ENCODE data around the gene ANKRD34C. TPM values are rescaled to one million over a fixed set of nuclear protein-coding genes. Genes with fewer than 3 reads are reported as not detected.

ANKRD34C gene
- polyA plus RNA-seq, 1 experiment: not detected

GRCh38 chr15:79310985-79311900, 28.7 kb downstream of the ANKRD34C start, which contains the start of gene TMED3:
Gene TMED3 (plus strand): TSS chr15:79311112. CDS start chr15:79311250, 138 bp downstream.
- Histone ChIP-seq H3K27me3 (ENCODE audit: control insufficient read depth, insufficient read depth, low read length) (peaks cover 5% of the 10 kb centered on the region), H3K27ac (ENCODE audit: low read depth, low read length) (peak within 1 kb of the TSS; percentile 75), H3K4me3 (ENCODE audit: low read depth, low read length) (peak within 1 kb of the TSS; percentile 92), H3K9me3 (ENCODE audit: control insufficient read depth, insufficient read depth, low read length) (peaks cover 5% of the 10 kb centered on the region; the same call in 1 of the 2 replicates)
- ChIA-PET POLR2A (interaction anchor here (0.6 to 0.8 kb wide), 3 partner anchors 105 to 1006 kb away, joined by 3 read pairs; no protein-coding TSS in a partner anchor), CTCF (interaction anchor here (0.6 to 1.4 kb wide), 8 partner anchors 29 to 815 kb away, joined by 3 to 5 read pairs (median 3); no protein-coding TSS in a partner anchor)
- peak; percentile 36 for TF ChIP-seq CTCF (IDR thresholded peaks at IDR 0.05; ENCODE audit: low read depth, low read length)
- peak; percentile 63 for DNase-seq (ENCODE audit: low read depth, low spot score)

GRCh38 chr15:79311901-79312553, 29.5 kb downstream of the ANKRD34C start:
- no peak for TF ChIP-seq CTCF (IDR thresholded peaks at IDR 0.05; ENCODE audit: low read depth, low read length)
- Histone ChIP-seq H3K9me3 (ENCODE audit: control insufficient read depth, insufficient read depth, low read length) (peaks cover 5% of the 10 kb centered on the region; the same call in 1 of the 2 replicates), H3K4me3 (ENCODE audit: low read depth, low read length) (peak overlapping the region; percentile 92), H3K27ac (ENCODE audit: low read depth, low read length) (no peak overlapping the region), H3K27me3 (ENCODE audit: control insufficient read depth, insufficient read depth, low read length) (peaks cover 5% of the 10 kb centered on the region)
- ChIA-PET CTCF (interaction anchor here (1.0 kb wide), 1 partner anchor 539 kb away, joined by 4 read pairs; no protein-coding TSS in a partner anchor), POLR2A (no interaction called here)
- no peak for DNase-seq (ENCODE audit: low read depth, low spot score)

- CTCF ChIA-PET: no interaction called here
Observed at GRCh38 chr15:79314186-79314585, 31.7 kb downstream of the ANKRD34C start.

GRCh38 chr15:79314811-79315210, 32.3 kb downstream of the ANKRD34C start:
- H3K9me3 ChIP-seq (ENCODE audit: control insufficient read depth, insufficient read depth, low read length): peaks cover 5% of the 10 kb centered on the region; the same call in 1 of the 2 replicates
- ChIA-PET CTCF (interaction anchor here (0.9 kb wide), 1 partner anchor 25 kb away, joined by 3 read pairs; no protein-coding TSS in a partner anchor), POLR2A (no interaction called here)
- H3K4me3 ChIP-seq (ENCODE audit: low read depth, low read length): no peak overlapping the region
- H3K27ac ChIP-seq (ENCODE audit: low read depth, low read length): no peak overlapping the region
- no peak for DNase-seq (ENCODE audit: low read depth, low spot score)
- no peaks in the 10 kb centered on the region for H3K27me3 ChIP-seq (ENCODE audit: control insufficient read depth, insufficient read depth, low read length)
- no peak for TF ChIP-seq CTCF (IDR thresholded peaks at IDR 0.05; ENCODE audit: low read depth, low read length)

More at GRCh38 chr15:79314186-79314585, 31.7 kb downstream of the ANKRD34C start:
- DNase-seq (ENCODE audit: low read depth, low spot score): no peak
- POLR2A ChIA-PET: no interaction called here
- Histone ChIP-seq H3K27ac (ENCODE audit: low read depth, low read length) (no peak overlapping the region), H3K9me3 (ENCODE audit: control insufficient read depth, insufficient read depth, low read length) (peaks cover 5% of the 10 kb centered on the region; the same call in 1 of the 2 replicates), H3K27me3 (ENCODE audit: control insufficient read depth, insufficient read depth, low read length) (peaks cover 2% of the 10 kb centered on the region), H3K4me3 (ENCODE audit: low read depth, low read length) (no peak overlapping the region)
- TF ChIP-seq CTCF (IDR thresholded peaks at IDR 0.05; ENCODE audit: low read depth, low read length): no peak
